Lower leg skin (tissue), 4 donors: ENCODE measurements around the gene FRMD1. TPM values are rescaled to one million over a fixed set of nuclear protein-coding genes. Genes with fewer than 3 reads are reported as not detected.
A peak's percentile ranks its signal among the peaks of the same experiment; 100 is the strongest.

Experiments used
- DNase-seq, 2 donors: peaks; one replicate each; pipeline ENCODE4 v3.0.0-alpha.2; 2019; ENCODE audit warnings: low spot score in 2 of 2
- H3K4me3 ChIP-seq: fragments of 200-600 bp; sonication (generic); 2 replicates; pipeline ENCODE4 v1.5.1; 2017; ENCODE audit warnings: mild to moderate bottlenecking, low read depth; ENCODE audit not compliant: poor library complexity, severe bottlenecking
- CTCF ChIP-seq, 3 donors: fragments of 450-650 bp; IDR thresholded peaks; one replicate each; pipeline ENCODE4 v1.5.1; 2016; ENCODE audit warnings: antibody characterized with exemption in 3 of 3, mild to moderate bottlenecking in 3 of 3, moderate library complexity in 2 of 3
- POLR2A ChIP-seq, 2 donors: fragments of 450-650 bp; IDR thresholded peaks; one replicate each; pipeline ENCODE4 v1.6.1; 2016 to 2017; ENCODE audit warnings: antibody characterized with exemption in 2 of 2, mild to moderate bottlenecking in 1 of 2, moderate library complexity in 1 of 2
- WGBS, 2 donors: methylation state at CpG; one replicate each; pipeline ENCODE4 v1.1.5; 2018; 5-methylcytosine and 5-hydroxymethylcytosine counted together
- intact Hi-C: fragments of 100-400 bp; cut with DNase I; formaldehyde crosslinking; loops from one replicate; pipeline ENCODE4 v1.15.0; 2023; ENCODE audit warnings: low total_unique reads
- total RNA-seq, 4 donors: library from RNA; depleted of rRNA; stranded (reverse); fragments of >200 nt; gene quantifications; one replicate each; pipeline ENCODE4 v1.1.0, GENCODE V29; 2016

Gene FRMD1
- total RNA-seq, 4 donors from 2014 or later: 0.32 to 1.2 (median 0.72) TPM

- H3K4me3 ChIP-seq: no peak overlapping the region
- DNase-seq: no peak
- 95 to 96% methylated on average over 9 of the region's 9 CpGs for WGBS, 2 donors
- intact Hi-C loops: loop anchor here (10.0 kb wide), 1 partner anchor 1392 kb away; no protein-coding TSS in a partner anchor
- TF ChIP-seq CTCF (IDR thresholded peaks at IDR 0.05) (no peak), POLR2A (IDR thresholded peaks at IDR 0.05) (no peak)
Measured at GRCh38 chr6:168026925-168027324, 52.1 kb downstream of the FRMD1 start.

- TF ChIP-seq POLR2A (IDR thresholded peaks at IDR 0.05) (no peak), CTCF (IDR thresholded peaks at IDR 0.05) (no peak)
- 81 to 92% methylated on average over 20 of the region's 20 CpGs for WGBS, 2 donors
- peak; percentile 11 to 46 for DNase-seq
- intact Hi-C loops: loop anchor here (10.0 kb wide), 1 partner anchor 1391 kb away; no protein-coding TSS in a partner anchor
- H3K4me3 ChIP-seq: no peak overlapping the region
Measured at GRCh38 chr6:168025831-168026710, 52.9 kb downstream of the FRMD1 start.

- 88 to 89% methylated on average over 18 of the region's 18 CpGs for WGBS, 2 donors
- H3K4me3 ChIP-seq: no peak overlapping the region
- no peak for TF ChIP-seq CTCF (IDR thresholded peaks at IDR 0.05)
- TF ChIP-seq POLR2A (IDR thresholded peaks at IDR 0.05): no peak
- intact Hi-C loops: loop anchor here (10.0 kb wide), 1 partner anchor 1390 kb away; no protein-coding TSS in a partner anchor
- peak in 1 of 2 donors; percentile 70 for DNase-seq
Measured at GRCh38 chr6:168024951-168025510, 54.0 kb downstream of the FRMD1 start.

- TF ChIP-seq CTCF (IDR thresholded peaks at IDR 0.05) (no peak), POLR2A (IDR thresholded peaks at IDR 0.05) (no peak)
- 80 to 84% methylated on average over 7 of the region's 7 CpGs for WGBS, 2 donors
- intact Hi-C loops: loop anchor here (10.0 kb wide), 1 partner anchor 1388 kb away; no protein-coding TSS in a partner anchor
- DNase-seq: no peak
- no peak overlapping the region for H3K4me3 ChIP-seq
Measured at GRCh38 chr6:168022488-168023321, 56.3 kb downstream of the FRMD1 start.

GRCh38 chr6:168021581-168021980 lies 57.4 kb downstream of the FRMD1 start:
- TF ChIP-seq POLR2A (IDR thresholded peaks at IDR 0.05) (no peak), CTCF (IDR thresholded peaks at IDR 0.05) (no peak)
- 85 to 86% methylated on average over 5 of the region's 5 CpGs for WGBS, 2 donors
- no peak overlapping the region for H3K4me3 ChIP-seq
- intact Hi-C loops: loop anchor here (10.0 kb wide), 1 partner anchor 1387 kb away; no protein-coding TSS in a partner anchor
- no peak for DNase-seq
